Measurements from ENCODE around the gene DHX8. TPM values are rescaled to one million over a fixed set of nuclear protein-coding genes. Genes with fewer than 3 reads are reported as not detected.
A peak's percentile ranks its signal among the peaks of the same experiment; 100 is the strongest.

DHX8 gene
- total and polyA plus RNA-seq, 2 of the 8 experiments (the other 6 are each of a cell fraction or from before 2014, with no cell fraction given), result 30.5 to 59.4 TPM

DNA sequence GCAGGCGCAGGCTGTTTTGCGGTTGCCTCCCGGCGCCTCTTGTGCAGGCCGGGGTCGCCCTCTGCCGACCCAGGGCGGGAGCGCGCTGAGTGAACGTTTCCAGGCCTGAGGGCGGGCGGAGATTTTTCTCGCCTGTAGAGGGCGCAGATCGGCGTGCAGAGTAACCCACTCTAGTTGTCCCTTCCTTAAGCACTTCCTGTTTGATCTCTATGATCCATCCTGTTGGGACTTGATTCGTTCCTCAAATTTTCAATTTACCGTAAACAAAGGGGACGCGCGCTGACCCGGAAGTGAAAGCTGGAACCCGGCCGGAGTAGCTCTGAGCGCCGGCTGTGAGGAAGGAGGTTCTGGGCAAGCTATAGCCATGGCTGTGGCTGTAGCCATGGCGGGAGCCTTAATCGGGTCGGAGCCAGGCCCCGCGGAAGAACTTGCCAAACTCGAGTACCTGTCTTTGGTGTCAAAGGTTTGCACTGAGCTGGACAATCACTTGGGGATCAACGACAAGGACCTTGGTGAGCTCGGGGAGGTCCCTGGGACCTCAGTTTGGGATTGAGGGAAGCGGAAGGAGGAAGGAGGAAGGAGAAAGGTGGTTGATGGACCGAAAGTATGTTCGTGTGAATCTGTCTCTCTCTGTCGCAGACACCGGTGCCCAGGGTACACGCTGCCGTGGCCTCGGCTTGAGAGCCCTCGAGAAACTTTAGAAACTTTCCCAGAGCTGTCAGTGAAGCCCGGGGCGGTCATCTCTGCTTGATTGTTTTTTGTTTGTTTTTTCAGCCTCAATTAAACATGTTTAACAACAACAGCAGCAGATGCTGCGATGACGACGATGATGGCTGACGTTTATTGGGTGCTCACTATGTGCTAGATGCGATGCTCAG is at the start of gene DHX8 (continued):
- TF ChIP-seq, protein P1, sequence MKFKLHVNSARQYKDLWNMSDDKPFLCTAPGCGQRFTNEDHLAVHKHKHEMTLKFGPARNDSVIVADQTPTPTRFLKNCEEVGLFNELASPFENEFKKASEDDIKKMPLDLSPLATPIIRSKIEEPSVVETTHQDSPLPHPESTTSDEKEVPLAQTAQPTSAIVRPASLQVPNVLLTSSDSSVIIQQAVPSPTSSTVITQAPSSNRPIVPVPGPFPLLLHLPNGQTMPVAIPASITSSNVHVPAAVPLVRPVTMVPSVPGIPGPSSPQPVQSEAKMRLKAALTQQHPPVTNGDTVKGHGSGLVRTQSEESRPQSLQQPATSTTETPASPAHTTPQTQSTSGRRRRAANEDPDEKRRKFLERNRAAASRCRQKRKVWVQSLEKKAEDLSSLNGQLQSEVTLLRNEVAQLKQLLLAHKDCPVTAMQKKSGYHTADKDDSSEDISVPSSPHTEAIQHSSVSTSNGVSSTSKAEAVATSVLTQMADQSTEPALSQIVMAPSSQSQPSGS (IDR thresholded peaks at IDR 0.05; ENCODE audit: low read length), result 0 out of 2 replicates have a peak, but pooled peaks have one; percentile 21
- TF ChIP-seq SUZ12 (IDR thresholded peaks at IDR 0.05; ENCODE audit: low read length), result no peak
- TF ChIP-seq SRF (IDR thresholded peaks at IDR 0.05; ENCODE audit: low read depth, low read length), result no peak
- 0 out of 2 replicates have a peak, but pooled peaks have one; percentile 39 for TF ChIP-seq BACH1 (IDR thresholded peaks at IDR 0.05; ENCODE audit: low read length)
- TF ChIP-seq SP1 (IDR thresholded peaks at IDR 0.05; ENCODE audit: low read depth, low read length), result 0 out of 2 replicates have a peak, but pooled peaks have one; percentile 63
- TF ChIP-seq BRCA1 (IDR thresholded peaks at IDR 0.05; ENCODE audit: low read depth, low read length), result no peak
- peak; percentile 23; the same call in 1 of the 2 replicates for TF ChIP-seq SIX5 (IDR thresholded peaks at IDR 0.05; ENCODE audit: low read depth, low read length)
- no peak for TF ChIP-seq MAFK (IDR thresholded peaks at IDR 0.05; ENCODE audit: low read depth, low read length)
- no peak for TF ChIP-seq KDM1A (IDR thresholded peaks at IDR 0.05; ENCODE audit: borderline replicate concordance, low read length)
- TF ChIP-seq NANOG (IDR thresholded peaks at IDR 0.05; ENCODE audit: insufficient read depth, low read depth, low read length, poor library complexity, severe bottlenecking), result peak; percentile 99
- peak; percentile 58; the same call in 1 of the 2 replicates for TF ChIP-seq POLR2AphosphoS5 (IDR thresholded peaks at IDR 0.05; ENCODE audit: low read depth, low read length)
- TF ChIP-seq, protein P2, sequence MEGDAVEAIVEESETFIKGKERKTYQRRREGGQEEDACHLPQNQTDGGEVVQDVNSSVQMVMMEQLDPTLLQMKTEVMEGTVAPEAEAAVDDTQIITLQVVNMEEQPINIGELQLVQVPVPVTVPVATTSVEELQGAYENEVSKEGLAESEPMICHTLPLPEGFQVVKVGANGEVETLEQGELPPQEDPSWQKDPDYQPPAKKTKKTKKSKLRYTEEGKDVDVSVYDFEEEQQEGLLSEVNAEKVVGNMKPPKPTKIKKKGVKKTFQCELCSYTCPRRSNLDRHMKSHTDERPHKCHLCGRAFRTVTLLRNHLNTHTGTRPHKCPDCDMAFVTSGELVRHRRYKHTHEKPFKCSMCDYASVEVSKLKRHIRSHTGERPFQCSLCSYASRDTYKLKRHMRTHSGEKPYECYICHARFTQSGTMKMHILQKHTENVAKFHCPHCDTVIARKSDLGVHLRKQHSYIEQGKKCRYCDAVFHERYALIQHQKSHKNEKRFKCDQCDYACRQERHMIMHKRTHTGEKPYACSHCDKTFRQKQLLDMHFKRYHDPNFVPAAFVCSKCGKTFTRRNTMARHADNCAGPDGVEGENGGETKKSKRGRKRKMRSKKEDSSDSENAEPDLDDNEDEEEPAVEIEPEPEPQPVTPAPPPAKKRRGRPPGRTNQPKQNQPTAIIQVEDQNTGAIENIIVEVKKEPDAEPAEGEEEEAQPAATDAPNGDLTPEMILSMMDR (IDR thresholded peaks at IDR 0.05; ENCODE audit: control extremely low read depth in 1 of 3, insufficient read depth in 1 of 3, low read depth in 1 of 3, low read length in 3 of 3), result peak; percentile 100
- no peak for TF ChIP-seq CHD1 (IDR thresholded peaks at IDR 0.05; ENCODE audit: low read depth, low read length)
- TF ChIP-seq TAF7 (optimal IDR thresholded peaks at IDR 0.05; ENCODE audit: borderline replicate concordance, low read depth, low read length), result peak; percentile 98
- no peak for TF ChIP-seq CEBPB (IDR thresholded peaks at IDR 0.05; ENCODE audit: low read depth, low read length)
- 0 out of 2 replicates have a peak, but pooled peaks have one; percentile 1 for TF ChIP-seq TEAD4 (IDR thresholded peaks at IDR 0.05; ENCODE audit: low read depth, low read length)
- peak; percentile 77 for TF ChIP-seq ASH2L (IDR thresholded peaks at IDR 0.05; ENCODE audit: low read length)
- no peak for TF ChIP-seq RFX5 (IDR thresholded peaks at IDR 0.05; ENCODE audit: borderline replicate concordance, low read depth, low read length)
- peak; percentile 90 for TF ChIP-seq SAP30 (IDR thresholded peaks at IDR 0.05; ENCODE audit: insufficient read depth, insufficient replicate concordance, low read length)

Measured in H1 (cell line).